H1 (cell line): ENCODE results near the gene KCNMA1. TPM values are rescaled to one million over a fixed set of nuclear protein-coding genes. Genes with fewer than 3 reads are reported as not detected.

Source experiments
- CHD7 ChIP-seq: fragments of 300-600 bp; sonication (generic); IDR thresholded peaks from 2 replicates; pipeline ENCODE4 v1.7.1; 2012; ENCODE audit warnings: low read length, moderate library complexity, mild to moderate bottlenecking, inconsistent platforms; ENCODE audit not compliant: insufficient replicate concordance
- TAF1 ChIP-seq: IDR thresholded peaks from 2 replicates; pipeline ENCODE4 v1.6.1; 2011; ENCODE audit warnings: mild to moderate bottlenecking, low read depth, low read length
- polyA plus RNA-seq, 7 experiments: library from polyadenylated mRNA; depleted of rRNA in 3 of 7; stranded (reverse) in 5 of 7; unstranded in 2 of 7; fragments of >200 nt in 5 of 7; fragments of 200-250 nt in 2 of 7; gene quantifications; 1 replicate in 5 of 7; 2 replicates in 1 of 7; 4 replicates in 1 of 7; pipeline versions ENCODE4 v1.2.1 to v1.2.3, GENCODE V29; 2011 to 2013; ENCODE audit warnings: missing spikeins in 2 of 7, mixed read lengths in 2 of 7
- total RNA-seq: library from RNA; stranded (reverse); fragmentation: NEBNext Ultra II Directional; extraction: Animal tissue kit (Norgen Biotek cat#: 25700); gene quantifications from 2 replicates; pipeline ENCODE4 v1.2.1, GENCODE V29; 2021

The KCNMA1 gene
- total and polyA plus RNA-seq, 2 of the 8 experiments (the other 6 are each of a cell fraction or from before 2014, with no cell fraction given) = 10.2 to 11.1 TPM

GRCh38 chr10:77512219-77512578 lies 125.4 kb downstream of the KCNMA1 start (continued):
- no peak for TF ChIP-seq CHD7
- TF ChIP-seq TAF1 = no peak
